DOHH2 (cell line): ENCODE data around the gene CIC.
"Not testable (repeated sequence)": the region's sequence is repeated elsewhere in the genome, so short reads cannot be mapped to it uniquely, and the experiment has no call there.

ENCODE experiments used
- H3F3A ChIP-seq: fragments of 200-600 bp; sonication (generic), shearing (Covaris generic); 2 replicates; pipeline ENCODE4 v1.6.0; 2016; ENCODE audit warnings: antibody characterized with exemption, mild to moderate bottlenecking; ENCODE audit not compliant: control insufficient read depth, insufficient read depth
- H3K27ac ChIP-seq: fragments of 200-600 bp; sonication (generic); 2 replicates; pipeline ENCODE4 v1.5.1; 2014; ENCODE audit warnings: low read depth, mild to moderate bottlenecking, low read length, moderate library complexity
- H3K27me3 ChIP-seq: fragments of 200-600 bp; sonication (generic); 2 replicates; pipeline ENCODE4 v1.6.1; 2014; ENCODE audit warnings: mild to moderate bottlenecking, low read length, mixed read lengths; ENCODE audit not compliant: control insufficient read depth
- H3K36me3 ChIP-seq: fragments of 200-600 bp; sonication (generic); 2 replicates; pipeline ENCODE4 v1.6.1; 2014; ENCODE audit warnings: mild to moderate bottlenecking, low read length, moderate library complexity, mixed read lengths; ENCODE audit not compliant: control insufficient read depth
- H3K4me1 ChIP-seq: fragments of 200-600 bp; sonication (generic); 2 replicates; pipeline ENCODE4 v1.6.1; 2014; ENCODE audit warnings: mild to moderate bottlenecking, low read length, mixed read lengths; ENCODE audit not compliant: control insufficient read depth
- H3K4me2 ChIP-seq: fragments of 200-600 bp; sonication (generic); 2 replicates; pipeline ENCODE4 v1.6.0; 2014; ENCODE audit warnings: mild to moderate bottlenecking, low read length, moderate library complexity
- H3K4me3 ChIP-seq: fragments of 200-600 bp; sonication (generic); 2 replicates; pipeline ENCODE4 v1.5.1; 2014; ENCODE audit warnings: mild to moderate bottlenecking, low read length, mixed read lengths
- H3K79me2 ChIP-seq: fragments of 200-600 bp; sonication (generic); 2 replicates; pipeline ENCODE4 v1.6.1; 2014; ENCODE audit warnings: mild to moderate bottlenecking, low read length, mixed read lengths; ENCODE audit not compliant: control insufficient read depth
- H3K9me2 ChIP-seq: fragments of 200-600 bp; sonication (generic); replicated peaks from 2 replicates; pipeline ENCODE4 v1.6.1; 2014; ENCODE audit warnings: mild to moderate bottlenecking, low read length, mixed read lengths; ENCODE audit not compliant: control insufficient read depth
- H3K9me3 ChIP-seq: fragments of 200-600 bp; sonication (generic); 2 replicates; pipeline ENCODE4 v1.6.1; 2014; ENCODE audit warnings: antibody characterized with exemption, low read length, mixed read lengths; ENCODE audit not compliant: control insufficient read depth, insufficient read depth
- H4K20me1 ChIP-seq: fragments of 200-600 bp; sonication (generic); 2 replicates; pipeline ENCODE4 v1.6.0; 2014; ENCODE audit warnings: low read depth, mild to moderate bottlenecking, antibody characterized with exemption, low read length, moderate library complexity; ENCODE audit not compliant: control insufficient read depth, insufficient read depth
- EZH2phosphoT487 ChIP-seq: fragments of 200-600 bp; sonication (generic); IDR thresholded peaks from 2 replicates; pipeline ENCODE4 v1.6.1; 2017; ENCODE audit warnings: borderline replicate concordance, mild to moderate bottlenecking, antibody characterized with exemption, low read length, moderate library complexity, mixed read lengths
- TF ChIP-seq, protein P1 (sequence below): fragments of 200-600 bp; sonication (generic); IDR thresholded peaks from one replicate; pipeline ENCODE4 v1.5.1; 2014; ENCODE audit warnings: antibody characterized with exemption, mild to moderate bottlenecking, low read depth, low read length; ENCODE audit not compliant: poor library complexity, severe bottlenecking

Gene CIC

DNA sequence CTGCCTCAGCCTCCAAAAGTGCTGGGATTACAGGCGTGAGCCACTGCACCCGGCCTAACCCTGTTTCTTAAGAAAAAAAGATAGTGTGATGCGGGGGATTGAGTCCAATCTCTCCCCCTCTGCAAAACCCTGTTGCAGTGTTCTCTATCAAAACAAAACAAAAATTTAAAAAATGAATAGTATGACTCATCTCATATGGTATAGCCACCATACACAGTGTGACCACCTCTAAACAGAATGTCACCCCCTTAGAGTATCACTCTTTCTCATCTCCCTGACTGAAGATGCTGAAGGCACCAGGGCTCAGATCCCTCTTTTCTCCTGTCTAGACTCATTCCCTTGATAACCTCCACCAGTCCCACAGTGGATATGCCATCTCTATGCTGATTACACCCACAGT is 7.3 kb upstream of the CIC start:
- no peaks in the 10 kb centered on the region for H3K9me2 ChIP-seq
- no peaks in the 10 kb centered on the region for H4K20me1 ChIP-seq
- no peaks in the 10 kb centered on the region for H3K9me3 ChIP-seq
- no peaks in the 10 kb centered on the region for H3K4me1 ChIP-seq
- H3K27ac ChIP-seq = no peak overlapping the region
- H3K79me2 ChIP-seq = no peaks in the 10 kb centered on the region
- H3K36me3 ChIP-seq = no peaks in the 10 kb centered on the region
- no peak overlapping the region for H3K4me3 ChIP-seq
- TF ChIP-seq EZH2phosphoT487 = no peak
- TF ChIP-seq, protein P1, sequence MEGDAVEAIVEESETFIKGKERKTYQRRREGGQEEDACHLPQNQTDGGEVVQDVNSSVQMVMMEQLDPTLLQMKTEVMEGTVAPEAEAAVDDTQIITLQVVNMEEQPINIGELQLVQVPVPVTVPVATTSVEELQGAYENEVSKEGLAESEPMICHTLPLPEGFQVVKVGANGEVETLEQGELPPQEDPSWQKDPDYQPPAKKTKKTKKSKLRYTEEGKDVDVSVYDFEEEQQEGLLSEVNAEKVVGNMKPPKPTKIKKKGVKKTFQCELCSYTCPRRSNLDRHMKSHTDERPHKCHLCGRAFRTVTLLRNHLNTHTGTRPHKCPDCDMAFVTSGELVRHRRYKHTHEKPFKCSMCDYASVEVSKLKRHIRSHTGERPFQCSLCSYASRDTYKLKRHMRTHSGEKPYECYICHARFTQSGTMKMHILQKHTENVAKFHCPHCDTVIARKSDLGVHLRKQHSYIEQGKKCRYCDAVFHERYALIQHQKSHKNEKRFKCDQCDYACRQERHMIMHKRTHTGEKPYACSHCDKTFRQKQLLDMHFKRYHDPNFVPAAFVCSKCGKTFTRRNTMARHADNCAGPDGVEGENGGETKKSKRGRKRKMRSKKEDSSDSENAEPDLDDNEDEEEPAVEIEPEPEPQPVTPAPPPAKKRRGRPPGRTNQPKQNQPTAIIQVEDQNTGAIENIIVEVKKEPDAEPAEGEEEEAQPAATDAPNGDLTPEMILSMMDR = no peak
- no peaks in the 10 kb centered on the region for H3F3A ChIP-seq
- H3K27me3 ChIP-seq = peaks cover 7% of the 10 kb centered on the region; the same call in 1 of the 2 replicates
- H3K4me2 ChIP-seq = no peak overlapping the region

DNA sequence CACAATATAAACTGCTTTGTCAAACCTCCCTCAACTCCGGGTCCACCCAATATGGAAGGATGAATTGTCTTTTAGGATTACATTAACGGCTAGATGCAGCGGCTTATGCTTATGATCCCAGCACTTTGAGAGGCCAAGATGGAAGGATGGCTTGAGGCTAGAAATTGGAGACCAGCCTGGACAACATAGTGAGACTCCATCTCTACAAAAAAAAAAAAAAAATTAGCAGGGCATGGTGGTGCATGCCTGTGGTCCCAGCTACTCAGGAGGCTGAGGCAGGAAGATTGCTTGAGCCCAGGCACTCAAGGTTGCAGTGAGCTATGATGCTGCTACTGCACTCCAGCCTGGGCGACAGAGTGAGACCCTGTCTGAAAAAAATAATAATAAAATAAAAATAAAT is 2.9 kb upstream of the CIC start:
- not testable (repeated sequence) for H3K27me3 ChIP-seq

DNA sequence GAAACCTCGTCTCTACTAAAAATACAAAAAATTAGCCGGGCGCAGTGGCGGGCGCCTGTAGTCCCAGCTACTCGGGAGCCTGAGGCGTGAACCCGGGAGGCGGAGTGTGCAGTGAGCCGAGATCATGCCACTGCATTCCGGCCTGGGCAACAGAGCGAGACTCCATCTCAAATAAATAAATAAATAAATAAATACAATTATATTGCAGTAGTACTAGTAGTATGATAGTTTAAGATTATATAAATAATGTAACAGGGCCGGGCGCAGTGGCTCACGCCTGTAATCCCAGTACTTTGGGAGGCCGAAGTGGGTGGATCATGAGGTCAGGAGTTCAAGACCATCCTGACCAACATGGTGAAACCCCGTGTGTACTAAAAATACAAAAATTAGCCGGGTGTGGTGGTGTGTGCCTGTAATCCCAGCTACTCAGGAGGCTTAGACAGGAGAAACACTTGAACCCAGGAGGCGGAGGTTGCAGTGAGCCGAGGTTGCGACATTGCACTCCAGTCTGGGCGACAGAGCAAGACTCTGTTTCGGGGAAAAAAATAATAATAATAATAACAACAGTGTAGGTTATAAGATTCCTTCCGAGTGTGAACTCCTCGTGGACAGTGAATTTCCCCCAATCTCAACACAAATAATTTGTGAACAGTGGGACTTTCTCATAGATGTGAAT is 2.0 kb upstream of the CIC start:
- H3F3A ChIP-seq, H3K27ac ChIP-seq, H3K27me3 ChIP-seq, H3K9me2 ChIP-seq, H3K36me3 ChIP-seq, H3K9me3 ChIP-seq, H4K20me1 ChIP-seq: not testable (repeated sequence)
- H3K4me1 ChIP-seq = peaks cover 27% of the 10 kb centered on the region
- peak overlapping the region; percentile 94 for H3K4me2 ChIP-seq
- peaks cover 19% of the 10 kb centered on the region for H3K79me2 ChIP-seq
- H3K4me3 ChIP-seq = peak overlapping the region; percentile 94

More for the DNA sequence above, 2.9 kb upstream of the CIC start:
- not testable (repeated sequence) for H3F3A ChIP-seq, H3K4me2 ChIP-seq, H3K36me3 ChIP-seq, H3K4me3 ChIP-seq, H4K20me1 ChIP-seq, H3K27ac ChIP-seq, H3K9me2 ChIP-seq, H3K9me3 ChIP-seq
- peaks cover 16% of the 10 kb centered on the region for H3K79me2 ChIP-seq
- peaks cover 23% of the 10 kb centered on the region for H3K4me1 ChIP-seq

DNA sequence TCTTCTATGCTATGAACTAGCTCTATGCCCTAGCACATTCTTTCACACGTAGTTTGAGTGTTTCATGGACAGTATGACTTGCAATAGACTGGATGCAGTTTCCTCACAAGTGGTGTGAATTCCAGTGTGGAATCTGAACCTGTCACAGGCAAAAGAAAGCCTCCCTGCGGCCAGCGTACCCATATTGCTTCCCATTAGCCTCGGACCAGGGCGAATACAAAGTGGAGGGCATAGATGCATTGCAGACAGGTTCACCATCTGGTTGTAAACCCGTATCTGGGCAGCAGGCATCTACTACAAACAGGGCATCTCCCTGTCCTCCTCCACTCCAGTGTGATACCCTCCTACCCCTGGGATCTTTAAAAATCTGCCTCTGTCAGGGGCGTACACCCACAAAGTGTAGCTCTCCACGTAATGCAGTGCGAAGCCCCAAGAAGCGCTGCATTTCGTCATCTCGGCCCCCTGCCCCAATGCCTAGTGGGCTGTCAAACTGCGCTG is 1.4 kb upstream of the CIC start:
- Histone ChIP-seq H3K27me3 (no peaks in the 10 kb centered on the region), H3F3A (peaks cover 3% of the 10 kb centered on the region; the same call in 1 of the 2 replicates), H4K20me1 (no peaks in the 10 kb centered on the region), H3K9me3 (no peaks in the 10 kb centered on the region), H3K4me3 (peak overlapping the region; percentile 94), H3K36me3 (no peaks in the 10 kb centered on the region; the same call in 1 of the 2 replicates), H3K79me2 (peaks cover 19% of the 10 kb centered on the region), H3K4me1 (peaks cover 27% of the 10 kb centered on the region), H3K4me2 (peak overlapping the region; percentile 94), H3K9me2 (no peaks in the 10 kb centered on the region), H3K27ac (peak overlapping the region; percentile 81; the same call in 1 of the 2 replicates)
- TF ChIP-seq, protein P1 = no peak
- no peak for TF ChIP-seq EZH2phosphoT487
